HCT116 (cell line): Measurements from ENCODE around the gene TGM1. TPM values are rescaled to one million over a fixed set of nuclear protein-coding genes. Genes with fewer than 3 reads are reported as not detected.

Experiments
- ATAC-seq: fragments of 200-7000 bp; cut with Tn5 transposase; 2 replicates; pipeline ENCODE4 v1.9.1; 2020; ENCODE audit warnings: mild to moderate bottlenecking, moderate library complexity
- BruUV-seq: library from RNA; stranded (reverse); fragments of 400-500 nt; replicated peaks from 2 replicates; lab custom pipeline; 2021; lab: Mats Ljungman, UMichigan
- CTCF ChIA-PET: fragments of 300-600 bp; sonication (Branson Sonifier 250); formaldehyde crosslinking; loops from one replicate; lab custom pipeline; 2021; ENCODE audit warnings: antibody characterized with exemption; lab: Charles Lee
- POLR2A ChIA-PET: fragments of 300-600, 350-600 bp; sonication (Branson Sonifier 250); formaldehyde crosslinking; loops from one replicate; lab custom pipeline; 2021; ENCODE audit warnings: antibody characterized with exemption; lab: Charles Lee
- RAD21 ChIA-PET, 2 experiments: fragments of 300-600 bp; sonication (Branson Sonifier 250); formaldehyde crosslinking; loops; one replicate each; lab custom pipeline; 2023; ENCODE audit warnings: low total read pairs in 2 of 2; ENCODE audit not compliant: uncharacterized antibody in 2 of 2, unreplicated experiment in 2 of 2, low non-redundant PET in 1 of 2; lab: Charles Lee
- DNase-seq: peaks from one replicate; pipeline ENCODE4 v3.0.0-alpha.2; 2010; ENCODE audit warnings: low read depth, low spot score
- H2AFZ ChIP-seq: fragments of 200-600 bp; shearing (Covaris generic), sonication (generic); 2 replicates; pipeline ENCODE4 v1.6.1; 2017; ENCODE audit warnings: low read depth, mixed run types, mixed read lengths, antibody characterized with exemption, low read length; ENCODE audit not compliant: poor library complexity, severe bottlenecking
- H3K27ac ChIP-seq: 2 replicates; pipeline ENCODE4 v1.5.1; 2012; ENCODE audit warnings: low read depth, low read length
- H3K27me3 ChIP-seq: fragments of 200-600 bp; sonication (generic); 2 replicates; pipeline ENCODE4 v1.6.1; 2016; ENCODE audit warnings: mixed run types, low read length, mixed read lengths; ENCODE audit not compliant: insufficient read depth
- H3K36me3 ChIP-seq, 2 experiments: fragments of 200-500 bp in 1 of 2; fragments of 200-600 bp in 1 of 2; sonication (Bioruptor generic) in 1 of 2; sonication (generic) in 1 of 2; 2 replicates each; pipeline versions ENCODE4 v1.5.1 to v1.6.1; 2014 to 2016; ENCODE audit warnings: low read length in 2 of 2, inconsistent platforms in 1 of 2, mixed read lengths in 1 of 2, mixed run types in 1 of 2; ENCODE audit not compliant: insufficient read depth in 2 of 2, control insufficient read depth in 1 of 2
- H3K4me1 ChIP-seq, 2 experiments: fragments of 200-600 bp in 1 of 2; sonication (generic) in 1 of 2; 2 replicates each; pipeline versions ENCODE4 v1.5.1 to v1.6.1; 2012 to 2017; ENCODE audit warnings: low read length in 2 of 2, inconsistent platforms in 1 of 2, mild to moderate bottlenecking in 1 of 2, mixed read lengths in 1 of 2, mixed run types in 1 of 2, moderate library complexity in 1 of 2; ENCODE audit not compliant: insufficient read depth in 2 of 2, control insufficient read depth in 1 of 2
- H3K4me2 ChIP-seq: fragments of 200-600 bp; sonication (generic); 2 replicates; pipeline ENCODE4 v1.6.1; 2017; ENCODE audit warnings: mixed run types, low read length, mixed read lengths
- H3K4me3 ChIP-seq, 2 experiments: fragments of 200-600 bp in 1 of 2; sonication (generic) in 1 of 2; replicated peaks in 1 of 2; 2 replicates each; pipeline ENCODE4 v1.5.1; 2011 to 2016; ENCODE audit warnings: low read length in 2 of 2, control low read depth in 1 of 2, low read depth in 1 of 2, mild to moderate bottlenecking in 1 of 2, mixed read lengths in 1 of 2, mixed run types in 1 of 2
- H3K79me2 ChIP-seq: fragments of 200-600 bp; sonication (generic); 2 replicates; pipeline ENCODE4 v1.6.1; 2017; ENCODE audit warnings: mild to moderate bottlenecking, mixed run types, low read length, moderate library complexity, mixed read lengths; ENCODE audit not compliant: insufficient read depth
- H3K9ac ChIP-seq: fragments of 200-600 bp; sonication (generic); 2 replicates; pipeline ENCODE4 v1.6.1; 2016; ENCODE audit warnings: low read length, mixed read lengths
- H3K9me2 ChIP-seq: fragments of 200-600 bp; sonication (generic), shearing (Covaris generic); 2 replicates; pipeline ENCODE4 v1.6.1; 2017; ENCODE audit warnings: mixed run types, mild to moderate bottlenecking, moderate library complexity; ENCODE audit not compliant: insufficient read depth
- H3K9me3 ChIP-seq, 2 experiments: fragments of 200-500 bp in 1 of 2; fragments of 200-600 bp in 1 of 2; sonication (Bioruptor generic) in 1 of 2; sonication (generic) in 1 of 2; 2 replicates each; pipeline ENCODE4 v1.6.1; 2014 to 2017; ENCODE audit warnings: low read length in 2 of 2, mixed read lengths in 2 of 2, inconsistent platforms in 1 of 2, low read depth in 1 of 2, mild to moderate bottlenecking in 1 of 2, mixed run types in 1 of 2, moderate library complexity in 1 of 2; ENCODE audit not compliant: control insufficient read depth in 1 of 2, insufficient read depth in 1 of 2
- H4K20me1 ChIP-seq: fragments of 200-600 bp; sonication (generic), shearing (Covaris generic); 2 replicates; pipeline ENCODE4 v1.6.1; 2017; ENCODE audit warnings: mixed run types, mild to moderate bottlenecking, moderate library complexity; ENCODE audit not compliant: insufficient read depth
- CEBPB ChIP-seq: IDR thresholded peaks from 2 replicates; pipeline ENCODE4 v1.6.1; 2012; ENCODE audit warnings: low read depth
- CTCF ChIP-seq, 3 experiments: fragments of 200-600 bp in 1 of 3; sonication (generic) in 1 of 3; IDR thresholded peaks in 2 of 3; conservative IDR thresholded peaks in 1 of 3; 2 replicates each; pipeline ENCODE4 v1.5.1; 2012 to 2017; ENCODE audit warnings: low read depth in 2 of 3, low read length in 2 of 3, antibody characterized with exemption in 1 of 3, borderline replicate concordance in 1 of 3, control low read depth in 1 of 3, mild to moderate bottlenecking in 1 of 3, mixed read lengths in 1 of 3, mixed run types in 1 of 3, moderate library complexity in 1 of 3; ENCODE audit not compliant: insufficient read depth in 1 of 3
- ELF1 ChIP-seq: IDR thresholded peaks from 2 replicates; pipeline ENCODE4 v1.6.1; 2012; ENCODE audit warnings: low read depth, borderline replicate concordance
- EZH2 ChIP-seq: fragments of 200-600 bp; sonication (generic); IDR thresholded peaks from 2 replicates; pipeline ENCODE4 v1.6.1; 2017; ENCODE audit warnings: antibody characterized with exemption, mixed run types
- JUND ChIP-seq: IDR thresholded peaks from 2 replicates; pipeline ENCODE4 v1.6.1; 2012
- MAX ChIP-seq: IDR thresholded peaks from 2 replicates; pipeline ENCODE4 v1.6.1; 2012
- POLR2A ChIP-seq: IDR thresholded peaks from 2 replicates; pipeline ENCODE4 v1.7.0; 2011; ENCODE audit warnings: borderline replicate concordance; ENCODE audit not compliant: insufficient read depth, insufficient read length; ENCODE audit errors: extremely low read depth
- POLR2AphosphoS5 ChIP-seq: IDR thresholded peaks from 2 replicates; pipeline ENCODE4 v1.6.1; 2011; ENCODE audit warnings: mild to moderate bottlenecking, low read depth, low read length, moderate library complexity
- RAD21 ChIP-seq: IDR thresholded peaks from 2 replicates; pipeline ENCODE4 v1.6.1; 2012; ENCODE audit warnings: low read depth, mild to moderate bottlenecking
- REST ChIP-seq: IDR thresholded peaks from 2 replicates; pipeline ENCODE4 v1.6.1; 2012; ENCODE audit warnings: low read depth
- SIN3A ChIP-seq: IDR thresholded peaks from 2 replicates; pipeline ENCODE4 v1.6.1; 2012; ENCODE audit warnings: low read depth
- SP1 ChIP-seq: IDR thresholded peaks from 2 replicates; pipeline ENCODE4 v1.6.1; 2012; ENCODE audit warnings: low read depth
- SRF ChIP-seq: IDR thresholded peaks from 2 replicates; pipeline ENCODE4 v1.6.1; 2012; ENCODE audit warnings: low read depth
- TCF7L2 ChIP-seq: IDR thresholded peaks from 2 replicates; pipeline ENCODE4 v1.7.0; 2011; ENCODE audit warnings: borderline replicate concordance, inconsistent platforms; ENCODE audit not compliant: insufficient read depth, insufficient read length; ENCODE audit errors: extremely low read depth
- YY1 ChIP-seq: IDR thresholded peaks from 2 replicates; pipeline ENCODE4 v1.6.1; 2011; ENCODE audit warnings: low read length, low read depth, moderate library complexity, mild to moderate bottlenecking; ENCODE audit not compliant: insufficient replicate concordance; ENCODE audit errors: extremely low read depth
- ZBTB33 ChIP-seq: IDR thresholded peaks from 2 replicates; pipeline ENCODE4 v1.6.1; 2011; ENCODE audit warnings: mild to moderate bottlenecking, low read length, moderate library complexity; ENCODE audit not compliant: insufficient replicate concordance; ENCODE audit errors: extremely low read depth
- ZFX ChIP-seq: fragments of 450-650 bp; IDR thresholded peaks from 2 replicates; pipeline ENCODE4 v1.6.1; 2017
- intact Hi-C: fragments of 100-400 bp; cut with micrococcal nuclease; formaldehyde crosslinking; loops from 2 replicates; pipeline ENCODE4 v1.10.0; 2022
- total RNA-seq: library from RNA; stranded (reverse); gene quantifications from one replicate; pipeline ENCODE4 v1.2.1, GENCODE V29; 2021; ENCODE audit not compliant: unreplicated experiment

TGM1 gene
- total RNA-seq, 1 experiment from 2014 or later: 5.6 TPM

- RAD21 ChIA-PET: no interaction called here
- TF ChIP-seq MAX (no peak), ZFX (no peak), REST (no peak), RAD21 (no peak), ZBTB33 (no peak), POLR2AphosphoS5 (no peak), SP1 (no peak), EZH2 (no peak), POLR2A (no peak), ELF1 (no peak), SRF (no peak), YY1 (no peak), SIN3A (no peak), CEBPB (no peak), TCF7L2 (no peak), CTCF (IDR thresholded peaks at IDR 0.05 in 2 of 3, conservative IDR thresholded peaks at IDR 0.05 in 1 of 3; ENCODE audit: borderline replicate concordance in 1 of 3, insufficient read depth in 1 of 3, low read depth in 2 of 3, low read length in 2 of 3) (no peak), JUND (no peak)
- peaks cover 2 to 7% of the 10 kb centered on the region in 2 experiments for H3K4me1 ChIP-seq
- H4K20me1 ChIP-seq: no peaks in the 10 kb centered on the region
- ATAC-seq: no peak
- H3K36me3 ChIP-seq: no peaks in the 10 kb centered on the region; a peak in 1 of 4 replicates
- H3K27ac ChIP-seq: no peak overlapping the region
- H3K27me3 ChIP-seq: no peaks in the 10 kb centered on the region
- no peak overlapping the region for H2AFZ ChIP-seq
- BruUV-seq: no TSS peak
- CTCF ChIA-PET: no interaction called here
- no peaks in the 10 kb centered on the region for H3K9me2 ChIP-seq
- DNase-seq: no peak
- H3K4me2 ChIP-seq: no peak overlapping the region
- H3K4me3 ChIP-seq: no peak overlapping the region
- H3K79me2 ChIP-seq: no peaks in the 10 kb centered on the region
- POLR2A ChIA-PET: no interaction called here
- H3K9me3 ChIP-seq: no peaks in the 10 kb centered on the region
- intact Hi-C loops: no loop called here
- no peak overlapping the region for H3K9ac ChIP-seq
Measured at GRCh38 chr14:24264298-24264697, 1.3 kb upstream of the TGM1 start.
